ENCODE results near the gene CD4.

The CD4 gene

DNA sequence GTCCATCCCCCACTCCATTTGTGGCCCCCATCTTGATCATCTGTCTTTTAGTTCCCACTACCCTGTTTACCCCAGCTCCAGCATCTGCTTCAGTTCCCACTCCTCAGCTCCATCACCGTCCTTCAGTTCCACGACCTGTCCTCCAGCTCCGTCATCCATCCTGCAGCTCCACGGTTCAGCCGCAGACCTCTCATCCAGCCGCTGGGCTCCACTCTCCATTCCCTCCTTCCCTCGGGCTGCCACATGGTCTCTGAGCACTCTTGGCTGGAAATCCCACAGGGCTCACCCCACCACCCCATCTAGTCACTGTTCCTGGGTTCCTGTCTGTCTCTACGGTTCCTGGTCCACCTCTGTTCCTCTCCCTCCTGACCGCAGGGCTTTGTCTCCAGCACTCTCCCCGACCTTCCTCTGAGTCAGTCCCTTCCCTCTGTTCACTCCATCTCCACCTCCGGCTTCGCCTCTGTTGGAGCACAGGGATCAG lies 35.6 kb downstream of the CD4 start:
- Mint-ChIP-seq H3K9me3 (no peaks in the 10 kb centered on the region), H3K4me1 (peaks cover 50% of the 10 kb centered on the region), H3K4me3 (no peak overlapping the region), H3K27ac (no peak overlapping the region), H3K27me3 (peaks cover 98% of the 10 kb centered on the region)
- ATAC-seq (no peak), DNase-seq (no peak)

DNA sequence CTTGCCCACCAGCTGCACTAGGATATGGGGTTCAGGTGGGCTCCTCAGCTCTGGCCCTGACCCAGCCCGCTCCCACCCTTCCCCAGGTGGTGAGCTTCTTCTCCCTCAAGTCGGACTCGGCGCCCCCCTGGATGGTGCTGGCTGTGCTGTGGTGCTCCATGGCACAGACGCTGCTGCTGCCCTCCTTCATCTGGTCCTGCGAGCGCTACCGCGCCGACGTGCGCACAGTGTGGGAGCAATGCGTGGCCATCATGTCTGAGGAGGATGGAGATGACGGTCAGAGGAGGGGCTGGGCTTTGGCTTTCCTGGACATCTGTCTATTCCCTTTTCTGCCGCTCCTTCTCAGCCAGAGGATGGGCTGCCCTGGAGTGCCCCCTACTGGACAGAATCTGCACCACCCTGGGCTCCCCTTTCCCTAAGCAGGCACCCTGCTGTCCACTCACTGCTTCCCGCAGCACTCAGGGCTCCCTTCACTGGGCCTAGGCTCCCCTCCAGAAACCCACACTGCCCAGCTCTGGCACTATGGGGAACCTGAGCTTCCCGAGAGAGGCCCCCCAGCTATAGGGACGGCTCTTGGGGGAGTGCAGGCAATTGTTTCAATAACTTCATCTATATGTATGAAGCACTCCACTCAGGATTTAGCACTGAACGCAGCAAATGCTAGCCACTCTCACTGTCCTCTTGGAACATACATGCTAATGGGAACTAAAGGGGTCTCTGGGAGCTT lies 36.2 kb downstream of the CD4 start:
- Mint-ChIP-seq H3K27ac (no peak overlapping the region), H3K4me3 (peak overlapping the region; percentile 2 to 17), H3K27me3 (peaks cover 100% of the 10 kb centered on the region), H3K4me1 (peaks cover 50% of the 10 kb centered on the region), H3K9me3 (no peaks in the 10 kb centered on the region)
- DNase-seq (peak; percentile 80 to 81), ATAC-seq (peak; percentile 67)

DNA sequence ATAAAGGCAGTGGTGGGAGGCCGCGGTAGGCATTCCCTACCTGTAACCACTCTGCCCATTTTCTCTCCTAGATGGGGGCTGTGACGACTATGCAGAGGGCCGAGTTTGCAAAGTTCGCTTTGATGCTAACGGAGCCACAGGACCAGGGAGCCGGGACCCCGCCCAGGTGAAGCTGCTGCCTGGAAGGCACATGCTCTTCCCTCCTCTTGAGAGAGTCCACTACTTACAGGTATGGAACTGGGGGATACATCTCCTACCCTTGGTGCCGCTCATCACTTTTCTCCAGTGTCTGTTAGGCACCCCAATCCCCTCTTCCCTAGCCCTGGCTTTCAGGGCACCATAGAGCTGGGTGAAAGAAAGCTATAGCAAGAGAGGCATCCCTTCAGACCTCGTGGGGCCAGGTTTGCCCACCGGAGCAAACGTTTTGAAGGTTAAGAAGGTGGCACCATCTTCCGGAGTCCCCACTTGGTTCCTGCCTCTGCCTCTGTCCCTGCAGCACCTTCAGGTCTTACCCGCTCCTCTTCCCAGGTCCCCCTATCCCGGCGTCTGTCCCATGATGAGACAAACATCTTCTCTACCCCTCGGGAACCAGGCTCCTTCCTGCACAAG lies 36.9 kb downstream of the CD4 start:
- H3K4me1 Mint-ChIP-seq, result peaks cover 44% of the 10 kb centered on the region
- no peak overlapping the region for H3K4me3 Mint-ChIP-seq
- ATAC-seq (no peak), DNase-seq (no peak)
- no peaks in the 10 kb centered on the region for H3K9me3 Mint-ChIP-seq
- H3K27me3 Mint-ChIP-seq, result peaks cover 100% of the 10 kb centered on the region
- H3K27ac Mint-ChIP-seq, result no peak overlapping the region

DNA sequence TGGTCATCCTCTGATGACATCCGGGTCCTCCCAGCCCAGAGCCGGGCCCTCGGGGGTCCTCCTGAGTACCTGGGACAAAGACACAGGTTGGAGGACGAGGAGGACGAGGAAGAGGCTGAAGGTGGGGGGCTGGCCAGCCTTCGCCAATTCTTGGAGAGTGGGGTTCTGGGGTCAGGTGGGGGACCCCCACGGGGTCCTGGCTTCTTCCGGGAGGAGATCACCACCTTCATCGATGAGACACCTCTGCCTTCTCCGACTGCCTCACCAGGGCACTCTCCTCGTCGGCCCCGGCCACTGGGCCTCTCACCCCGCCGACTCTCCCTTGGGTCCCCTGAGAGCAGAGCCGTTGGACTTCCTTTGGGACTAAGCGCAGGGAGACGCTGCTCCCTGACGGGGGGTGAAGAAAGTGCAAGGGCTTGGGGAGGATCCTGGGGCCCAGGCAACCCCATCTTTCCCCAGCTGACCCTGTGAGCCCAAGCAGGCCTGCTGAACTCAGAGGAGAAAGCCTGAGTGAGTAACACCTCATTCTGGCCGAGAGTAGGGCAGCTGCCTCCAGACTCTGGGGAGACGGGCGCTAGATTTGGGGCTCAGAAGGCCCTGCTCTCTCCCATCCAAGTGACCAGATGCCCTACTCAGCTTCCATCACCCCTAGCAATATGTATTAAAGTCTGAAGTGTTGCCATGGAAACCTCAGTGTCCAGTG lies 37.6 kb downstream of the CD4 start:
- DNase-seq (no peak), ATAC-seq (no peak)
- Mint-ChIP-seq H3K27ac (no peak overlapping the region), H3K27me3 (peaks cover 100% of the 10 kb centered on the region), H3K4me1 (peaks cover 38% of the 10 kb centered on the region), H3K4me3 (peak overlapping the region; percentile 50 to 66), H3K9me3 (no peaks in the 10 kb centered on the region)

DNA sequence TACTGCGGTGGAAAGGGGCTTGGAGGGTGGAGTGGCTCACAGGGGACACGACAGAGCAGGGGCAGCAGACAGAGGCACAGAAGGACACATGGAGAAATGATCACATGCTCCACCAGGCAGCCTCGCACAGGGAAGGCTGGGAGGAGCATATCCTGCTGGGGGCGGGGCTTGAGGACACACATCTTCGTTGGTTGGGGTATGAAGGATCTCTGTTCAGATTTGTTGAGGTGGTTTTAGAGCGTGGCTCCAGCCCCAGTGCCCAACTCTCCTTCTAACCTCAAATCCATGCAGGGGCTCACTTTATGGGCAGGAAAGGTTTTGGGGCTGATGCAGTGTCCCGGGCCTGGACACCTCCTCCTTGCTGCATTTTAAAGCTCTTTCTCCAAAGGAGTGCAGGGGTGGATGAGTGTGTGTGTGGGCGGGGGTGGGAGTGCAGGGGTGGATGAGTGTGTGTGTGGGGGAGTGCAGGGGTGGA lies 38.1 kb downstream of the CD4 start:
- H3K27me3 Mint-ChIP-seq, result peaks cover 96% of the 10 kb centered on the region
- no peaks in the 10 kb centered on the region for H3K9me3 Mint-ChIP-seq
- peak overlapping the region; percentile 50 to 66 for H3K4me3 Mint-ChIP-seq
- no peak overlapping the region for H3K27ac Mint-ChIP-seq
- DNase-seq, result peak in 1 of 2 donors; percentile 22
- H3K4me1 Mint-ChIP-seq, result peaks cover 34% of the 10 kb centered on the region
- ATAC-seq, result no peak

DNA sequence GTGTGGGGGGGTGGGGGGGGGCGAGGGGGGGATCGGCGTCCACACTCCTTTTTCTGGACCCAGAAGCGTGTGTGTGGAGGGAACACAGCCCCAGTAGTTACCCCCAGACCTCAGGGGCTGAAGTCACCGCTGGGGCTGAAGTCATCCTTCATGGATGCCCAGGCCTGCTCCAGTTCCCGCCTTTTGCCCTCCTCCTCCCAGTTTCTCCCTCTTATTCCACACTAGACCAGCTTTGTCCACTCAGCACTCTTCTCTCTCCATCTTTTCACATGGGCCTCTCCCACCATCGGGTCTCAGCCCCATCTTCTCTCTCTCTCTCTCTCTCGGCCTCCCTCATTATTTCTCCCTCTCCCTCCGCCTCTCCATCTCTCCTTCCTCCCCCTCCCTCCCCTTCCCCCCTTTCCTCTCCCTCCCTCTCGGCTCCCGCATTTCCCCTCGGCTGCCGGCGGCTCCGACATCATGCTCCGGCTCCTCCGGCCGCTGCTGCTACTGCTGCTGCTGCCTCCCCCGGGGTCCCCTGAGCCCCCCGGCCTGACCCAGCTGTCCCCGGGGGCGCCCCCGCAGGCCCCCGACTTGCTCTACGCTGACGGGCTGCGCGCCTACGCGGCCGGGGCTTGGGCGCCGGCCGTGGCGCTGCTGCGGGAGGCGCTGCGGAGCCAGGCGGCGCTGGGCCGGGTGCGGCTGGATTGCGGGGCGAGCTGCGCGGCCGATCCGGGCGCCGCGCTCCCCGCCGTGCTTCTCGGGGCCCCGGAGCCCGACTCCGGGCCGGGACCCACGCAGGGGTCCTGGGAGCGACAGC lies 38.9 kb downstream of the CD4 start, which contains the start of gene P3H3:
TSS of gene P3H3 (plus strand) at position 426 of the 799 bp plus-strand sequence. CDS start at position 460, 34 bp downstream.
- ATAC-seq (peak; percentile 53), DNase-seq (no peak)
- peaks cover 34% of the 10 kb centered on the region for H3K4me1 Mint-ChIP-seq
- H3K9me3 Mint-ChIP-seq, result no peaks in the 10 kb centered on the region
- H3K27me3 Mint-ChIP-seq, result peaks cover 89% of the 10 kb centered on the region
- H3K27ac Mint-ChIP-seq, result peak within 1 kb of the TSS; percentile 89 to 90
- H3K4me3 Mint-ChIP-seq, result peak within 1 kb of the TSS; percentile 91 to 93

DNA sequence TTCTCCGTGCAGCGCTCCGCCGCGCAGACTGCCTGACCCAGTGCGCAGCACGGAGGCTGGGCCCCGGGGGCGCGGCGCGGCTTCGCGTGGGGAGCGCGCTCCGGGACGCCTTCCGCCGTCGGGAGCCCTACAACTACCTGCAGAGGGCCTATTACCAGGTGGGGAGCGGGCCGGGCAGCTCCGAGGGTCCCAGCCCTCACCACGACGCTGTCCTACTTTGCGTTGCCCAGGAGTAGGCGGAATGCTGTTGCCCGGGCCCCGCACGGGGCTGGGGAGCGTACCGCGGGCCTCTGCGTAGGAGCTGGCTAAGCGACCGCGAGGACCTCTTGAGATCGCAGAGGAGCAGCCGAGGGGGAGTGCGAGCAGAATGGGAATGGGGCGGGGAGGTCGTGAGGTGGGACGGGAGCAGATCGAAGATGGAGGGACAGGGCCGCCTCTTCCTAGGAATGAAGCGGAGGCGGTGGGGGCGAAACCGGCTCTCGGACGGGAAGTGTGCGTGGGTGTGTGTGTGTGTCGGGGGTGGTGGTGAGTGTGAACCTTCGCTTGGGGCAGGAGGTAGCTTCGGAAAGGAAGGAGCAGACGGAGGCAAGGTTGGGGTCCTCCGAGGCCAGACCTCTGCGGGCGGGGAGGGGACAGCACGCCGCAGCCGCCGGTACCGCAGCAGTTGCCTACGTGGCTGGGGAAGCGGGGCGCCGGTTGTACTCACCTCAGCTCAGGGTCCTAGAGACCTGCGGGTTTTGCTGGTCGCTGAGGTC lies 39.6 kb downstream of the CD4 start:
- H3K27me3 Mint-ChIP-seq, result peaks cover 81% of the 10 kb centered on the region
- no peaks in the 10 kb centered on the region for H3K9me3 Mint-ChIP-seq
- peaks cover 34% of the 10 kb centered on the region for H3K4me1 Mint-ChIP-seq
- DNase-seq (peak; percentile 48 to 57), ATAC-seq (peak; percentile 68)
- peak overlapping the region; percentile 91 to 93 for H3K4me3 Mint-ChIP-seq
- peak overlapping the region; percentile 89 to 90 for H3K27ac Mint-ChIP-seq

DNA sequence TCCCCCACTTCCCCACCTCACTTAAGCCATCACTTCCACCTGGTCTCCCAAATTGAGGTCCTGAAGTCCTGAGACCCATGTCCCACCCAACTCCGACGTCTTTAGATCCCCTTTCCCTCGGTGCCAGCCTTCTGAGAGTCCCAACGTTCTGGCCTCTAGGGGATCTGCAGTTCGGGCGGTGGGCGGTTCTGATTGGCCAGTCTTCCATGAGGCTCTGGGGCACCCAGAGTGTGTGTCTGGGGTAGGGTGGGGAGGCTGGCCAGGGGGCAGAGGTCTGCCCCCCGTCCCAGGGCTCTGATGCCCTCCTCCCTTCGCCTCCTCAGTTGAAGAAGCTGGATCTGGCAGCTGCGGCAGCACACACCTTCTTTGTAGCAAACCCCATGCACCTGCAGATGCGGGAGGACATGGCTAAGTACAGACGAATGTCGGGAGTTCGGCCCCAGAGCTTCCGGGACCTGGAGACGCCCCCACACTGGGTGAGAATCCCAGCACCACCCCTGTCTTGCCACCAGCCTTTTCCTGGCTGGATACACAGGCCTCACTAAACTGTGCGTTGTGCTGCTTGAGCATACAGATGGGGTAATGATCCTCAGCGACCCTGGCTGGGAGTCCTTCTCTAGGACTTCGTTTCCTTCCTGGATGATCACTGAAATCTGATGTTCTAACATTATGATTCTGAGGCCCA lies 40.4 kb downstream of the CD4 start:
- ATAC-seq, result no peak
- Mint-ChIP-seq H3K27me3 (peaks cover 74% of the 10 kb centered on the region), H3K9me3 (no peaks in the 10 kb centered on the region), H3K4me1 (peaks cover 39% of the 10 kb centered on the region), H3K27ac (no peak overlapping the region), H3K4me3 (peak overlapping the region; percentile 91 to 93)
- DNase-seq, result no peak

DNA sequence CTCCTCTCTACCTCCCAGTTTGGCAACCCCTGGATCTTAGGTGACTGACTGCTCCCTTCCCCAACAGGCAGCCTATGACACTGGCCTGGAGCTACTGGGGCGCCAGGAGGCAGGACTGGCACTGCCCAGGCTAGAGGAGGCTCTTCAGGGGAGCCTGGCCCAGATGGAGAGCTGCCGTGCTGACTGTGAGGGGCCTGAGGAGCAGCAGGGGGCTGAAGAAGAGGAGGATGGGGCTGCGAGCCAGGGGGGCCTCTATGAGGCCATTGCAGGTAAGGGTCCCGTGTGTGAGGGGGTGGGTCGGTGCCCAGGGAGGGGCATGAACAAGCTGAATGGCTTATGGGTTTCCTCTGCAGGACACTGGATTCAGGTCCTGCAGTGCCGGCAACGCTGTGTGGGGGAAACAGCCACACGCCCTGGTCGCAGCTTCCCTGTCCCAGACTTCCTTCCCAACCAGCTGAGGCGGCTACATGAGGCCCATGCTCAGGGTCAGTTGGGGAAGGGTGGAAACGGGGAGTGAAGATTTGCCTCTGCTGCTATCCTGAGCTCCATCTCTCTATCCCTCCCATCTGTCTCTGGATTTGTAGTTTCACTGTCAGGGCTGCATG lies 41.1 kb downstream of the CD4 start:
- DNase-seq (no peak), ATAC-seq (no peak)
- Mint-ChIP-seq H3K4me3 (no peak overlapping the region), H3K9me3 (no peaks in the 10 kb centered on the region), H3K27ac (peak overlapping the region in 1 of 2 donors; percentile 92), H3K27me3 (peaks cover 67% of the 10 kb centered on the region), H3K4me1 (peaks cover 37% of the 10 kb centered on the region)

DNA sequence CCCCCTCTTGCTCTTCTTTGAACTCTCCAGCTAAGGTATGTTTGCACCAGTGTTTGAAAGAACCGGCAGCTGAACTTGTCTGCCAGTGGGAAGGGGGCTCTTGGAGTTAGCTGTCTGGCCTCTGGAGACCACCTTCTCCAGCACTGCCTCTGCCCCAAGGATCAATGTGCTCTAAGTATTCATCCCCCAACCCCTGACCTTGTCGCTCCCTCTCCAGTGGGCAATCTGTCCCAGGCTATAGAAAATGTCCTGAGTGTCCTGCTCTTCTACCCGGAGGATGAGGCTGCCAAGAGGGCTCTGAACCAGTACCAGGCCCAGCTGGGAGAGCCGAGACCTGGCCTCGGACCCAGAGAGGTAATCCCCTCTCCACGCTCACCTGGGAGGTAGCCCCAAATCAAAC lies 41.7 kb downstream of the CD4 start:
- Mint-ChIP-seq H3K4me1 (peaks cover 38% of the 10 kb centered on the region), H3K4me3 (no peak overlapping the region), H3K9me3 (no peaks in the 10 kb centered on the region), H3K27ac (peak overlapping the region in 1 of 2 donors; percentile 1), H3K27me3 (peaks cover 61% of the 10 kb centered on the region)
- ATAC-seq (no peak), DNase-seq (no peak)

DNA sequence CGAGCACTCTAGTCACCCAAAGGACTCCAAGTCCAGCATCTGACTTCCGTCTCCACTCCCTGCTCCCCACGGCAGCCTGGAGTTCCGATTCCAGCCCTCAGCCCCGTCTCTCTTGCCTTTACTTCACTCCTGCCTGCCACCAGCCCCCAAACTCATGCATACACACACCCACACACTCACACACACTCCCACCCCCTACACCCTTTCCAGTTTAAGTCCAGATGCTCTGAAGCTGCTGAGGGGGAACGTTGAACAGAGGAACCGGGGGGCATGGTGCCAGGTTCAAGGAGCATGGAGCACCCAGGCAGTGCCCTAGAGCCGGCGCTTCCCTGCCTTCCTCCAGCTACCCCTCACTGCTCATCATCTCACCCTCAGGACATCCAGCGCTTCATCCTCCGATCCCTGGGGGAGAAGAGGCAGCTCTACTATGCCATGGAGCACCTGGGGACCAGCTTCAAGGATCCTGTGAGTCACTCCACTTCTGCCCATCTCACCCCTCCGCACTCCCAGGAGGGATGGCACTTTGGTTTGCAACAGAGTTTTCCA lies 42.2 kb downstream of the CD4 start:
- Mint-ChIP-seq H3K27ac (no peak overlapping the region), H3K9me3 (no peaks in the 10 kb centered on the region), H3K27me3 (peaks cover 56% of the 10 kb centered on the region), H3K4me1 (peaks cover 41% of the 10 kb centered on the region), H3K4me3 (no peak overlapping the region)
- ATAC-seq (no peak), DNase-seq (no peak)

DNA sequence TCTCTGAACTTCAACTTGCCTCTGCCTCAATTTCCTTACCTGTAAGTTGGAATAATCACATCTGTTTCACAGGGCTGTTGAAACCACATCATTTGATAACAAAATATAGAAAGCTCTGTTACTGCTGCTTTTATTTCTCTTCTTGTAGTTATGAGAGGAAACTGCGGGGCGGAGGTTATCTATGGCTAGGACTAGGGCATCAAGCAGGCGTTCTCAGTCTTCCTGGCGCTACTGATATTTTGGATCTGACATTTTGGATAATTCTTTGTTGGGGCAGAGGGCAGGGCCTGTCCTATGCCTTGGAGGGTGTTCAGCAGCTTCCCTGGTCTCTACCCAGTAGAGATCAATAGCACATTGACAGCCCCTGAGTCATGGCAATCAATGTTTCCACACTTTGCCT lies 42.8 kb downstream of the CD4 start:
- Mint-ChIP-seq H3K27ac (no peak overlapping the region), H3K27me3 (peaks cover 50% of the 10 kb centered on the region), H3K9me3 (no peaks in the 10 kb centered on the region), H3K4me1 (peaks cover 39% of the 10 kb centered on the region), H3K4me3 (no peak overlapping the region)
- no peak for DNase-seq
- ATAC-seq, result no peak

DNA sequence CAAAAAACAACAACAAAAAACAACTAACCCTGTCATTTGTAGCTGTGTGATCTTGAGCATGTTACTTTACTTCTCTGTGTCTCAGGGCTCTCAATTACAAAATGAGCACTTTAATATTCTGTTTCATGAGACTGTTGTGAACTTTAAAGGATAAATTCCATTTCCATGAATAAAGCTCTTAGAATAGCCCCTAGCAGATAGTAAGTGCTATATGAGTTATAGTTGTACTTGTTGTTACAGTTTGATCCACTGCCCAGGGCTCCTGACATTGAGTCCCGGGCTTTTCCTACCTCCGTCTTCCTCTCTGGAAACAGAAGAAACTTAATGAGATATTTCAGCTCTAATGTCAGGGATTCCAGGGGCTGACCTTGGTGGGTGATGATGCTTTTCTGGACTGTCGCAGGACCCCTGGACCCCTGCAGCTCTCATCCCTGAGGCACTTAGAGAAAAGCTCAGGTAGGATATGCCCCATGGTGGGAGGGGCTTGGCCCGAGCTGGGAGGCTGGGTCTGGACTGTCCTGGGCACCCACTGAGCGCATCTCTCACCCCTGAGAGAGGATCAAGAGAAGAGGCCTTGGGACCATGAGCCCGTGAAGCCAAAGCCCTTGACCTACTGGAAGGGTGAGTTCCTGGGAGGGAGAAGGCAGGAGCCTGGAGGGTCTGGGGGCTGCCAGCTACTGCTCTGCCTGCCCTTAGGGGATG lies 44.0 kb downstream of the CD4 start:
- Mint-ChIP-seq H3K4me3 (no peak overlapping the region), H3K27me3 (peaks cover 38% of the 10 kb centered on the region), H3K9me3 (no peaks in the 10 kb centered on the region), H3K4me1 (peaks cover 27% of the 10 kb centered on the region), H3K27ac (no peak overlapping the region)
- ATAC-seq (no peak), DNase-seq (no peak)
